Neutrophil (primary cell): ENCODE data around the gene UBE2L3.
"Not testable (repeated sequence)": the region's sequence is repeated elsewhere in the genome, so short reads cannot be mapped to it uniquely, and the experiment has no call there.

Experiments
- H3K27ac ChIP-seq: fragments of 200-600 bp; sonication (generic); 2 replicates; pipeline ENCODE4 v1.5.1; 2016; ENCODE audit warnings: mild to moderate bottlenecking, moderate library complexity
- H3K27me3 ChIP-seq: fragments of 200-600 bp; sonication (generic); 2 replicates; pipeline ENCODE4 v1.6.0; 2016; ENCODE audit warnings: mild to moderate bottlenecking
- H3K36me3 ChIP-seq: fragments of 200-600 bp; sonication (generic); 2 replicates; pipeline ENCODE4 v1.5.1; 2017
- H3K4me1 ChIP-seq, 2 experiments: fragments of 200-600 bp in 1 of 2; sonication (generic) in 1 of 2; 1 replicate in 1 of 2; 2 replicates in 1 of 2; pipeline versions ENCODE4 v1.5.1 to v1.6.1; 2013 to 2016; ENCODE audit warnings: low read depth in 1 of 2, low read length in 1 of 2, mild to moderate bottlenecking in 1 of 2, moderate library complexity in 1 of 2; ENCODE audit not compliant: control insufficient read depth in 1 of 2, insufficient read depth in 1 of 2
- H3K4me3 ChIP-seq, 2 experiments: fragments of 200-600 bp in 1 of 2; sonication (generic) in 1 of 2; 1 replicate in 1 of 2; 2 replicates in 1 of 2; pipeline ENCODE4 v1.5.1; 2013 to 2016; ENCODE audit warnings: low read depth in 1 of 2, low read length in 1 of 2, mild to moderate bottlenecking in 1 of 2, moderate library complexity in 1 of 2
- H3K9me3 ChIP-seq: fragments of 200-600 bp; sonication (generic); 2 replicates; pipeline ENCODE4 v1.5.1; 2016
- CTCF ChIP-seq: fragments of 200-600 bp; sonication (generic); IDR thresholded peaks from 2 replicates; pipeline ENCODE4 v1.5.1; 2016; ENCODE audit warnings: antibody characterized with exemption

UBE2L3 gene

GRCh38 chr22:21641789-21642583 lies 74.5 kb downstream of the UBE2L3 start, which contains the start of gene SDF2L1:
TSS of gene SDF2L1 (plus strand) at chr22:21642302. CDS start at chr22:21642337, 35 bp downstream.
- Histone ChIP-seq H3K4me3 (peak within 1 kb of the TSS; percentile 82 to 86), H3K9me3 (no peaks in the 10 kb centered on the region)

DNA sequence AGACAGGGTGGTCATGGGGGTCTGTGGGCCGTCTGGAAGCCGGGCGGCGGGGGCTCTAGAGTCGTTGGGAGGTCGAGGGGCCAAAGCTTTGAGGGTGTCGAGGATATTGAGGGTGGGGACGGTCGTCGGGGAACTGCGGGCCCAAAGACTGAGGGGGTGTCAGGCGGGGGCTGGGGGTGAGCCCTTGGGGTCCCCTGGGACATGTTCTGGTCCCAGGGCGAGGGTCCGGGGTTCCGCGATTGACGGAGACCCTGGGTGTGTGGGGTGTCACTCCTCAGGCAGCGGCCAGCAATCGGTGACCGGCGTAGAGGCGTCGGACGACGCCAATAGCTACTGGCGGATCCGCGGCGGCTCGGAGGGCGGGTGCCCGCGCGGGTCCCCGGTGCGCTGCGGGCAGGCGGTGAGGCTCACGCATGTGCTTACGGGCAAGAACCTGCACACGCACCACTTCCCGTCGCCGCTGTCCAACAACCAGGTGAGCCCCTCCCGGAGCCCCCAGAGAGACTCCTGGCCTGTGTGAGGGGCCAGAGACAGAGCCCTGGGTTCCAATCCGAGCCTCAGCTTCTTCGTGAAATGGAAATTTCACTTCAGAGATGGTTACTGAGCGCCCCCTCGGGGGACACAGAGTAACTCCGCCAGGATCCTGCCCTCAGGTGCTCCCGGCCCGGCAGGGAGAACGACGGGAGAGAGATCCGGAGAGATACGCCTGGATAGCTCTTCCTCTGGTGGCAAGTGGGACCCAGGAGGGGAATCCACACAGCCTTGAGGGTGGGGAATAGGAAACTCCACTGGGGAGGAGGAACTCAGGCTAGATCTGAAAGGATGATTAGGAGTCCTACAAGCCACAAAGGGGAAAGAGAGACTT lies 75.3 kb downstream of the UBE2L3 start:
- Histone ChIP-seq H3K27ac (peak overlapping the region; percentile 54), H3K36me3 (no peaks in the 10 kb centered on the region), H3K27me3 (no peaks in the 10 kb centered on the region), H3K9me3 (no peaks in the 10 kb centered on the region), H3K4me1 (peaks cover 22 to 26% of the 10 kb centered on the region in 2 experiments), H3K4me3 (peak overlapping the region; percentile 82 to 86)
- TF ChIP-seq CTCF: peak; percentile 63

More at GRCh38 chr22:21641789-21642583, 74.5 kb downstream of the UBE2L3 start, which contains the start of gene SDF2L1:
- H3K4me1 ChIP-seq: peaks cover 22 to 26% of the 10 kb centered on the region in 2 experiments
- peak; percentile 54 for TF ChIP-seq CTCF
- H3K27ac ChIP-seq: peak within 1 kb of the TSS; percentile 54
- no peaks in the 10 kb centered on the region for H3K36me3 ChIP-seq
- no peaks in the 10 kb centered on the region for H3K27me3 ChIP-seq

GRCh38 chr22:21643533-21644357 lies 76.2 kb downstream of the UBE2L3 start:
- Histone ChIP-seq H3K36me3 (no peaks in the 10 kb centered on the region), H3K27me3 (no peaks in the 10 kb centered on the region), H3K9me3 (no peaks in the 10 kb centered on the region), H3K27ac (peak overlapping the region; percentile 54), H3K4me1 (peaks cover 22 to 26% of the 10 kb centered on the region in 2 experiments), H3K4me3 (peak overlapping the region in 1 of 2 experiments; percentile 86)
- no peak for TF ChIP-seq CTCF

DNA sequence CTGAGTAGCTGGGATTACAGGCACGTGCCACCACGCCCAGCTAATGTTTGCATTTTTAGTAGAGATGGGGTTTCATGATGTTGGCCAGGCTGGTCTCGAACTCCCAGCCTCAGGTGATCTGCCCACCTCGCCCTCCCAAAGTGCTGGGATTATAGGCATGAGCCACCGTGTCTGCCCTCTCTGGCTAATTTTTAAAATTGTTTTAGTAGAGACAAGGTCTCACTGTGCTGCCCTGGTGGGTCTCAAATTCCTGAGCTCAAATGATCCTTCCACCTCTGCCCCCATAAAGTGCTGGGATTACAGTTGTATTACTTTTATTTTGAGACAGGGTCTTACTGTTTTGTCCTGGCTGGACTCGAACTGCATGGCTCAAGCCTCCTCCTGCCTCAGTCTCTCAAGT lies 78.0 kb downstream of the UBE2L3 start:
- not testable (repeated sequence) for H3K27me3 ChIP-seq, H3K4me3 ChIP-seq, H3K36me3 ChIP-seq, H3K27ac ChIP-seq, H3K9me3 ChIP-seq
- H3K4me1 ChIP-seq: peaks cover 22 to 26% of the 10 kb centered on the region in 2 experiments

DNA sequence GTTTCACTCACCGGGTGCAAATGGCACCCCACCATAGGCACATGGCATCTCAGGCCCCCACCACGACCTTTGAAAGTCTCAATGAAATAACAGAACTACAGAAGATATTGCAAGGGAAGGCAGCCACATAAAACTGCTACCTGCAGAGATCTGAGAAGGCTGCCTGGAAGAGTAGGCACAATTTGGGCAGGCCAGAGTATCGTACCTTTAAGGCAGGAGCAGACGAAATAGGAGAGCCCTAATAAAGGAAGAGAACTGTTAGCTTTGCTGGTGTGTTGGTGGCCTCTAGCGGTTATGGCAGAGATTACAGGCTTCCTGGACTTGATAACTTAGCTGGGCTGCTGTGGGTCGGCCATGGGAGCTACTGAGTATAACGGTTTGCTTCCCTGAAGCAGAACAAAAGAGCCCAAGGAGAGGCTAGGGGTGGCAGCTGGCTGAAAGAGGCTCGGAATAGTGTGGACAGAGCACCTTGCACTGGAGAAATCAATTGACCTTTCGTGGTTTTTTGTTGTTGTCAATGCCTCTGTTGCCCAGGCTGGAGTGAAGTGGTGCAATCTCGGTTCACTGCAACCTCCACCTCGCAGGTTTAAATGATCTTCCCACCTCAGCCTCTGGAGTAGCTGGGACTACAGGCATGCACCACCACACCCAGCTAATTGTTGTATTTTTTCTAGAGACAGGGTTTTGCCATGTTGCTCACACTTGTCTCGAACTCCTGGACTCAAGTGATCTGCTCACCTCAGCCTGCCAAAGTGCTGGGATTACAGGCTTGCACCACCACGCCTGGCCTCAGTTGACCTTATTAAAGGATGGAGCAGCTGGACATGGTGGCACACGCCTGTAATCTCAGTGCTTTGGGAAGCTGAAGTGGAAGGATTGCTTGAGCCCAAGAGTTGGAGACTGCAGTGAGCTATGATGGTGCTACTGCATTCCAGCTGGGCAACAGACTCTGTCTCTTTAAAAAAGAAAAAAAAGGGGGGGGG lies 79.4 kb downstream of the UBE2L3 start:
- no peaks in the 10 kb centered on the region for H3K9me3 ChIP-seq
- no peak overlapping the region for H3K27ac ChIP-seq
- TF ChIP-seq CTCF: peak; percentile 94
- no peak overlapping the region for H3K4me3 ChIP-seq
- H3K36me3 ChIP-seq: no peaks in the 10 kb centered on the region
- H3K27me3 ChIP-seq: peaks cover 19% of the 10 kb centered on the region
- H3K4me1 ChIP-seq: peaks cover 22 to 26% of the 10 kb centered on the region in 2 experiments
